Thyroid gland (tissue), 4 donors: ENCODE measurements around the gene FSTL4. TPM values are rescaled to one million over a fixed set of nuclear protein-coding genes. Genes with fewer than 3 reads are reported as not detected.

Experiments
- DNase-seq, 2 donors: peaks; one replicate each; pipeline ENCODE4 v3.0.0-alpha.2; 2019
- H3K27ac ChIP-seq, 3 donors: fragments of 200-600 bp; sonication (generic); 1 replicate in 2 of 3; 2 replicates in 1 of 3; pipeline ENCODE4 v1.5.1; 2016 to 2019; ENCODE audit warnings: mild to moderate bottlenecking in 1 of 3, moderate library complexity in 1 of 3
- H3K27me3 ChIP-seq: fragments of 200-600 bp; sonication (generic); one replicate; pipeline ENCODE4 v1.5.1; 2019
- H3K36me3 ChIP-seq, 2 donors: fragments of 200-600 bp; sonication (generic); one replicate each; pipeline ENCODE4 v1.5.1; 2016 to 2019
- H3K4me1 ChIP-seq, 2 donors: fragments of 200-600 bp; sonication (generic); one replicate each; pipeline ENCODE4 v1.5.1; 2017 to 2019
- H3K4me3 ChIP-seq, 3 donors: fragments of 200-600 bp; sonication (generic); replicated peaks in 1 of 3; 1 replicate in 2 of 3; 2 replicates in 1 of 3; pipeline ENCODE4 v1.5.1; 2016; ENCODE audit warnings: mild to moderate bottlenecking in 1 of 3
- H3K9me3 ChIP-seq: fragments of 200-600 bp; sonication (generic); one replicate; pipeline ENCODE4 v1.5.1; 2017
- CTCF ChIP-seq, 6 experiments: fragments of 200-600 bp in 3 of 6; fragments of 450-650 bp in 3 of 6; sonication (generic) in 3 of 6; IDR thresholded peaks; one replicate each; pipeline ENCODE4 v1.5.1; 2016 to 2019; ENCODE audit warnings: antibody characterized with exemption in 6 of 6, mild to moderate bottlenecking in 2 of 6, inconsistent platforms in 1 of 6, moderate library complexity in 1 of 6
- POLR2A ChIP-seq, 2 donors: fragments of 450-650 bp; IDR thresholded peaks; one replicate each; pipeline ENCODE4 v1.6.1; 2017; ENCODE audit warnings: antibody characterized with exemption in 2 of 2, mild to moderate bottlenecking in 2 of 2, moderate library complexity in 1 of 2
- WGBS, 2 donors: methylation state at CpG; one replicate each; pipeline ENCODE4 v1.1.5; 2017; 5-methylcytosine and 5-hydroxymethylcytosine counted together
- intact Hi-C: fragments of 100-400 bp; cut with DNase I; formaldehyde crosslinking; loops from one replicate; pipeline ENCODE4 v1.15.1; 2023
- total RNA-seq, 4 donors: library from RNA; depleted of rRNA; stranded (reverse); fragments of >200 nt; gene quantifications; one replicate each; pipeline ENCODE4 v1.2.3, GENCODE V29; 2016

Gene FSTL4
- total RNA-seq, 4 donors from 2014 or later: 0.10 to 0.13 TPM; not detected in 2

- no peaks in the 10 kb centered on the region for H3K27me3 ChIP-seq
- no peak overlapping the region for H3K4me3 ChIP-seq
- intact Hi-C loops: no loop called here
- TF ChIP-seq POLR2A (IDR thresholded peaks at IDR 0.05): no peak
- no peak for TF ChIP-seq CTCF (IDR thresholded peaks at IDR 0.05)
- H3K36me3 ChIP-seq: no peaks in the 10 kb centered on the region
- no peak for DNase-seq
- no peak overlapping the region for H3K27ac ChIP-seq
- no peaks in the 10 kb centered on the region for H3K4me1 ChIP-seq
- H3K9me3 ChIP-seq: no peaks in the 10 kb centered on the region
- WGBS, 2 donors: 88 to 97% methylated on average over 4 of the region's 4 CpGs
These were observed 159.1 kb downstream of the FSTL4 start for GRCh38 chr5:133453084-133453780.

GRCh38 chr5:133451926-133452325 lies 160.4 kb downstream of the FSTL4 start:
- Histone ChIP-seq H3K27me3 (no peaks in the 10 kb centered on the region), H3K4me3 (no peak overlapping the region), H3K36me3 (no peaks in the 10 kb centered on the region), H3K9me3 (no peaks in the 10 kb centered on the region), H3K4me1 (no peaks in the 10 kb centered on the region), H3K27ac (no peak overlapping the region)
- no peak for DNase-seq
- TF ChIP-seq CTCF (IDR thresholded peaks at IDR 0.05) (no peak), POLR2A (IDR thresholded peaks at IDR 0.05) (no peak)
- 76 to 80% methylated on average over 1 of the region's 1 CpG for WGBS, 2 donors
- intact Hi-C loops: no loop called here

- no peaks in the 10 kb centered on the region for H3K4me1 ChIP-seq
- H3K9me3 ChIP-seq: no peaks in the 10 kb centered on the region
- no peaks in the 10 kb centered on the region for H3K27me3 ChIP-seq
- DNase-seq: no peak
- TF ChIP-seq POLR2A (IDR thresholded peaks at IDR 0.05) (no peak), CTCF (IDR thresholded peaks at IDR 0.05) (no peak)
- WGBS, 2 donors: 89% methylated on average over 8 of the region's 8 CpGs
- intact Hi-C loops: no loop called here
- H3K4me3 ChIP-seq: no peak overlapping the region
- H3K27ac ChIP-seq: no peak overlapping the region
- H3K36me3 ChIP-seq: no peaks in the 10 kb centered on the region
These were observed 162.1 kb downstream of the FSTL4 start for GRCh38 chr5:133450286-133450685.

- TF ChIP-seq CTCF (IDR thresholded peaks at IDR 0.05) (no peak), POLR2A (IDR thresholded peaks at IDR 0.05) (no peak)
- intact Hi-C loops: no loop called here
- Histone ChIP-seq H3K27ac (no peak overlapping the region), H3K4me3 (no peak overlapping the region), H3K4me1 (no peaks in the 10 kb centered on the region), H3K27me3 (no peaks in the 10 kb centered on the region), H3K36me3 (no peaks in the 10 kb centered on the region), H3K9me3 (no peaks in the 10 kb centered on the region)
- no peak for DNase-seq
- 87 to 95% methylated on average over 10 of the region's 10 CpGs for WGBS, 2 donors
These were observed 163.2 kb downstream of the FSTL4 start for GRCh38 chr5:133449181-133449580.

GRCh38 chr5:133446440-133446839 lies 165.9 kb downstream of the FSTL4 start:
- Histone ChIP-seq H3K36me3 (no peaks in the 10 kb centered on the region), H3K27me3 (no peaks in the 10 kb centered on the region), H3K4me1 (no peaks in the 10 kb centered on the region), H3K27ac (no peak overlapping the region), H3K9me3 (no peaks in the 10 kb centered on the region), H3K4me3 (no peak overlapping the region)
- 58 to 59% methylated on average over 7 to 9 of the region's 9 CpGs for WGBS, 2 donors
- intact Hi-C loops: no loop called here
- TF ChIP-seq CTCF (IDR thresholded peaks at IDR 0.05) (no peak), POLR2A (IDR thresholded peaks at IDR 0.05) (no peak)
- no peak for DNase-seq
